Aorta (tissue), 5 donors: ENCODE data around the gene PTPRM. TPM values are rescaled to one million over a fixed set of nuclear protein-coding genes. Genes with fewer than 3 reads are reported as not detected.

Experiments
- ATAC-seq: fragments of 200-7000 bp; cut with Tn5 transposase; one replicate; pipeline ENCODE4 v1.9.1; 2022; ENCODE audit warnings: moderate library complexity; ENCODE audit not compliant: low FRiP score
- DNase-seq, 2 donors: peaks; one replicate each; pipeline ENCODE4 v3.0.0-alpha.2; 2020
- H3K27ac ChIP-seq, 2 donors: one replicate each; pipeline ENCODE4 v1.5.1; 2013; ENCODE audit warnings: low read length in 2 of 2, mild to moderate bottlenecking in 2 of 2, moderate library complexity in 2 of 2, control low read depth in 1 of 2, inconsistent platforms in 1 of 2, low read depth in 1 of 2
- H3K27me3 ChIP-seq, 2 donors: one replicate each; pipeline ENCODE4 v1.6.1; 2013; ENCODE audit warnings: control low read depth in 1 of 2, low read length in 1 of 2, mild to moderate bottlenecking in 1 of 2, moderate library complexity in 1 of 2; ENCODE audit not compliant: insufficient read depth in 2 of 2, control insufficient read depth in 1 of 2
- H3K36me3 ChIP-seq, 2 donors: one replicate each; pipeline ENCODE4 v1.6.1; 2013; ENCODE audit warnings: control low read depth in 1 of 2, low read length in 1 of 2, mild to moderate bottlenecking in 1 of 2; ENCODE audit not compliant: insufficient read depth in 2 of 2, control insufficient read depth in 1 of 2
- H3K4me1 ChIP-seq, 2 donors: one replicate each; pipeline ENCODE4 v1.6.1; 2013; ENCODE audit warnings: low read length in 2 of 2, control low read depth in 1 of 2, mild to moderate bottlenecking in 1 of 2, moderate library complexity in 1 of 2; ENCODE audit not compliant: insufficient read depth in 2 of 2, control insufficient read depth in 1 of 2
- H3K4me3 ChIP-seq, 2 donors: one replicate each; pipeline ENCODE4 v1.5.1; 2013; ENCODE audit warnings: low read length in 2 of 2, control low read depth in 1 of 2, mild to moderate bottlenecking in 1 of 2
- H3K9me3 ChIP-seq: one replicate; pipeline ENCODE4 v1.6.1; 2013; ENCODE audit warnings: mild to moderate bottlenecking, low read length; ENCODE audit not compliant: control insufficient read depth
- WGBS, 2 donors: extraction: QIAGEN DNeasy Blood & Tissue Kit; methylation state at CpG; one replicate each; pipeline ENCODE4 v1.1.7; 2013; 5-methylcytosine and 5-hydroxymethylcytosine counted together
- intact Hi-C, 2 donors: fragments of 100-400 bp; cut with DNase I; formaldehyde crosslinking; loops; one replicate each; pipeline versions ENCODE4 v1.14.2 to v1.15.0; 2022
- polyA plus RNA-seq, 2 donors: library from polyadenylated mRNA; stranded (reverse); fragments of 200-250 nt; gene quantifications; one replicate each; pipeline ENCODE4 v1.2.3, GENCODE V29; 2013
- total RNA-seq, 2 donors: library from RNA; stranded (reverse); fragmentation: NEBNext Ultra II Directional; extraction: Animal tissue kit (Norgen Biotek cat#: 25700); gene quantifications; one replicate each; pipeline ENCODE4 v1.2.1, GENCODE V29; 2021
- donor health status: healthy with polysubstance abuse.
- donor health status: Bipolar disorder and iron deficiency.
- donor health status: DM: no; HTN: no; CAD: no.
- donor health status: DM: no; HTN: no; CAD: no.
- donor health status: DM: yes; HTN: yes; CAD: no.

PTPRM gene
- total and polyA plus RNA-seq, 4 donors = 10.6 to 98.9 (median 65.6) TPM

- WGBS, 2 donors = 15 to 20% methylated on average over 4 of the region's 4 CpGs
- H3K4me1 ChIP-seq = peaks cover 0 to 2% of the 10 kb centered on the region in 2 donors
- no peaks in the 10 kb centered on the region for H3K36me3 ChIP-seq
- intact Hi-C loops = no loop called here
- DNase-seq = no peak
- no peak overlapping the region for H3K27ac ChIP-seq
- H3K27me3 ChIP-seq = no peaks in the 10 kb centered on the region
- no peak overlapping the region for H3K4me3 ChIP-seq
- ATAC-seq = no peak
- no peaks in the 10 kb centered on the region for H3K9me3 ChIP-seq
Observed at GRCh38 chr18:7770908-7771307, 203.8 kb downstream of the PTPRM start.

- H3K4me3 ChIP-seq = no peak overlapping the region
- intact Hi-C loops = no loop called here
- H3K27me3 ChIP-seq = no peaks in the 10 kb centered on the region
- H3K4me1 ChIP-seq = peaks cover 0 to 2% of the 10 kb centered on the region in 2 donors
- no peaks in the 10 kb centered on the region for H3K36me3 ChIP-seq
- no peak for ATAC-seq
- H3K27ac ChIP-seq = no peak overlapping the region
- H3K9me3 ChIP-seq = no peaks in the 10 kb centered on the region
- DNase-seq = no peak
Observed at GRCh38 chr18:7772510-7772888, 205.4 kb downstream of the PTPRM start.

DNA sequence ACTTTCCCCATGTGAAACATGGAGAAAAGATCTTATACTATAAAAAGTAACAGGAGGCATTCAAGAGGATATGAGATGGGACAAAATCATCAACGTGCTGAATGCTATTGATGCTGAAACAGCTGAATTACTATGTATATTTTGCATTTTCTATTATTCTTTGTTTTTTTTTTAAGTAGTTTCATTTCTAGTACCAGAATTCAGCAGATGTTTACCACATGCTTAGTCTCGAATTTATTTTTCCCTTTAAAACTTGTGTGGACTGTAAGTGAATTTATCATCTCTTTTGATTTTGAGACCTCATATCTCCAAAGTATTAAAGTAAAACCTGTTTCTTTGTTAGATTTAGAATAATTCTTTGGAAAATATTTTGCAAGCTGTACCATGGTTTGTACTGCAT lies 205.8 kb downstream of the PTPRM start:
- no peaks in the 10 kb centered on the region for H3K9me3 ChIP-seq
- no peak for ATAC-seq
- no peaks in the 10 kb centered on the region for H3K36me3 ChIP-seq
- H3K27me3 ChIP-seq = no peaks in the 10 kb centered on the region
- 87 to 91% methylated on average over 2 of the region's 2 CpGs for WGBS, 2 donors
- no peak overlapping the region for H3K4me3 ChIP-seq
- no peak for DNase-seq
- no peak overlapping the region for H3K27ac ChIP-seq
- H3K4me1 ChIP-seq = peaks cover 0 to 2% of the 10 kb centered on the region in 2 donors
- intact Hi-C loops = no loop called here

DNA sequence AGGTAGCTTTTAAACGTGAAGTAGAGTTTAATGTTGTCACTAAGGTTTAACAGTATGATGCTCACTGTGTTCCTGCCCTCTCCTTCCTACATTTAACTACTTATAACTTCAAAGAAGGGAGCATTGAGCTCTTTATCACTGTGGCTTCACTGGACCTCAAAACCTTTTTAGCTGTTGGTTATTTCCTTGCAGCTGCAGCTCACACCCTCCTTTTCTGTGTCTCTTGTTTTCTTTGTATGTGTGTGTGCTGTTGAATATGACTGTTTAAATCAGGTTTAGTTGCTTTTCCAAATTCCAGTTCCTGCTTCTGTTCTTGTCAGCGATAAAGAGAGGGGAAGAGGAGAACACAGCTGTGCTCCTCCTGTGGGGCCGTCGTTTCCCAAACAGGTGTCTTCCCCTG lies 208.0 kb downstream of the PTPRM start:
- Histone ChIP-seq H3K4me1 (peaks cover 0 to 2% of the 10 kb centered on the region in 2 donors), H3K4me3 (no peak overlapping the region), H3K27ac (no peak overlapping the region), H3K9me3 (no peaks in the 10 kb centered on the region), H3K36me3 (no peaks in the 10 kb centered on the region), H3K27me3 (no peaks in the 10 kb centered on the region)
- WGBS, 2 donors = 92 to 94% methylated on average over 4 of the region's 4 CpGs
- ATAC-seq (no peak), DNase-seq (no peak)
- intact Hi-C loops = no loop called here

GRCh38 chr18:7775843-7776242 lies 208.7 kb downstream of the PTPRM start:
- no peak for ATAC-seq
- DNase-seq = no peak
- 92 to 97% methylated on average over 2 of the region's 2 CpGs for WGBS, 2 donors
- Histone ChIP-seq H3K4me3 (no peak overlapping the region), H3K27ac (no peak overlapping the region), H3K4me1 (peaks cover 0 to 2% of the 10 kb centered on the region in 2 donors), H3K9me3 (no peaks in the 10 kb centered on the region), H3K36me3 (no peaks in the 10 kb centered on the region), H3K27me3 (no peaks in the 10 kb centered on the region)
- intact Hi-C loops = no loop called here

DNA sequence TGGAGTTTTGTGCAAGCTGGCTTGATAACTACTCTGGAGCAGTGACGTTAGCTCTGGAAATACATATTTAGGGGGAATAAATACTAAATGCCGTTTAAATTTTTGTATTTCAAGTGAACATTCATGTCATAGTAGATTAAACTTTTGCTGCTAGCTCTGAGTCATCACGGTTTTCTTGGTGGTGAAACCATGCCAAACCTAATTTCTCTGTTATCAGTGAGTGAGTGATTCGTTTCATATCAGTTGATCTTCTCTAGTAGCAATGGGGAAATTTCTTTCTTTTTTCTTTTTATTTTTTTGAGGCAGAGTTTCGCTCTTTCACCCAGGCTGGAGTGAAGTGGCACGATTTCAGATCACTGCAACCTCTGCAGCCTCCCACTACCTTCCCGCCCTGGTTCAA lies 211.1 kb downstream of the PTPRM start:
- ATAC-seq = no peak
- no peaks in the 10 kb centered on the region for H3K36me3 ChIP-seq
- WGBS, 2 donors = 57 to 59% methylated on average over 7 of the region's 7 CpGs
- peaks cover 0 to 2% of the 10 kb centered on the region in 2 donors for H3K4me1 ChIP-seq
- no peaks in the 10 kb centered on the region for H3K9me3 ChIP-seq
- no peak overlapping the region for H3K27ac ChIP-seq
- DNase-seq = no peak
- no peak overlapping the region for H3K4me3 ChIP-seq
- intact Hi-C loops = no loop called here
- peaks cover 0 to 2% of the 10 kb centered on the region in 2 donors for H3K27me3 ChIP-seq

DNA sequence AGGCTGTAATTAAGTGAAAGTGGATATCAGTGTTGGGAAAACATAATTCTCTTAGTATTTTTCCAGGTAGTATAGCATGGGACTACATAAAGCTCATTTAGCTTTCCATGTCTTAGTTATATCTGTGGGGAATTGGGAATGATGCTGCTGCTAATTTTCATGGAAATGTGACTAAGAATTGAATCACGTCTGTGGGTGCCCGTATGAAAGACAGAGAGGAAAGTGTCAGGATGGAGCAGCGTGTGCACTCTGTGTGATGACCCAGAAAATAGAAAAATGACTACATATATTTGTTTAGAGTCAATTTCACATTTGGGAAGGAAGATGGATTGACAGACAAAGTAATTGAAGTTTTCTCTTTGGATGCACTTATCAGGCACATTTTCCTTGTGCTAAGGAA lies 212.1 kb downstream of the PTPRM start:
- Histone ChIP-seq H3K4me1 (peaks cover 0 to 2% of the 10 kb centered on the region in 2 donors), H3K27ac (no peak overlapping the region), H3K27me3 (peaks cover 0 to 2% of the 10 kb centered on the region in 2 donors), H3K9me3 (no peaks in the 10 kb centered on the region), H3K36me3 (no peaks in the 10 kb centered on the region), H3K4me3 (no peak overlapping the region)
- 93 to 97% methylated on average over 3 of the region's 3 CpGs for WGBS, 2 donors
- ATAC-seq = no peak
- DNase-seq = no peak
- intact Hi-C loops = no loop called here

DNA sequence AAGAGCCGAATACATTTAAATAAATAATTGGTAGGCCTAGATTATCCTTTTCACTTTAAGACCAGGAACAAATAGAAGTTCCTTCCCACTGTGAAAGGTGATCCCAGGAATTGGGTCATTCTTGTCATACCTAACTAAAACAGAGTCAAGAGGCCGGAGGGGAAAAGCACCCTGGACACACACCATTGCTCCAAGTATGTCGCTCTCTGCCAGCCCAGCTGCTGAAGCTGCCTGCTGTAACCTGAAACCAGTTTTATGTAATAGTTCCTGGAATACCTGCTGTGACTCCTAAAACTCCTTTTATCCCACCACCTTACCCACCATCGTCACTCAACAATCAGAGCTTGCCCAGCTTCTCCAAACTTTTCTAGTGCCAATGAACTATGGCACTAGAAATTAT lies 217.1 kb downstream of the PTPRM start:
- no peak overlapping the region for H3K27ac ChIP-seq
- no peak overlapping the region for H3K4me3 ChIP-seq
- ATAC-seq = no peak
- H3K9me3 ChIP-seq = no peaks in the 10 kb centered on the region
- no peaks in the 10 kb centered on the region for H3K36me3 ChIP-seq
- peaks cover 0 to 2% of the 10 kb centered on the region in 2 donors for H3K27me3 ChIP-seq
- DNase-seq = no peak
- no peaks in the 10 kb centered on the region for H3K4me1 ChIP-seq
- WGBS, 2 donors = 91 to 96% methylated on average over 4 of the region's 4 CpGs
- intact Hi-C loops = no loop called here

DNA sequence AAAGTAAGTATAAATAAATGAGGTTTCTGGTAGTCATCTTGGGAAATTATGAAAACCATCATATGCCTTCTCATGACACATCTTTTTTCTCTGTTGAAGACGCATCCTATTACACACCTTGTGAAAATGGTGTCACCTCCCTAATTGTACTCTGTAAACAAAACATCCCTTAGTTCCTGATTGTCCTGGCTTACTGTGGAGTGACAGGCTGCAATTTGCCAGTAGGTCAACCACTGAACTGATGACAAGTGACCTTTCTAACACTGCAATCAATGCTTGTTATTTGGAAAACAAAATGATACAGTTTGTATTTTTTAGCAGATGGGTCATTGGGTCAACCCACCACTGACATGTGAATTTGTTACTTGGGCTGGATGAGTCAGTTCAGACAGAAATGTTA lies 219.5 kb downstream of the PTPRM start:
- 98 to 100% methylated on average over 1 of the region's 1 CpG for WGBS, 2 donors
- ATAC-seq = no peak
- H3K27ac ChIP-seq = no peak overlapping the region
- intact Hi-C loops = loop anchor here in 1 of 2 donors (5.0 kb wide), 1 partner anchor 601 kb away; no protein-coding TSS in a partner anchor
- H3K4me1 ChIP-seq = no peaks in the 10 kb centered on the region
- no peak overlapping the region for H3K4me3 ChIP-seq
- H3K27me3 ChIP-seq = peaks cover 0 to 2% of the 10 kb centered on the region in 2 donors
- no peaks in the 10 kb centered on the region for H3K36me3 ChIP-seq
- no peak for DNase-seq
- no peaks in the 10 kb centered on the region for H3K9me3 ChIP-seq
